NCI-H1436 treated with DMSO at 0.1 percent for 48 hours (cell line): ENCODE results near the gene FAM107B.

Experiments
- DNase-seq: peaks from one replicate; lab custom pipeline; 2025; lab: John Stamatoyannopoulos, UW

Gene FAM107B

GRCh38 chr10:14776546-14776945, 1.8 kb upstream of the FAM107B start:
- DNase-seq = no peak

GRCh38 chr10:14775656-14776055, 959 bp upstream of the FAM107B start:
- no peak for DNase-seq

DNA sequence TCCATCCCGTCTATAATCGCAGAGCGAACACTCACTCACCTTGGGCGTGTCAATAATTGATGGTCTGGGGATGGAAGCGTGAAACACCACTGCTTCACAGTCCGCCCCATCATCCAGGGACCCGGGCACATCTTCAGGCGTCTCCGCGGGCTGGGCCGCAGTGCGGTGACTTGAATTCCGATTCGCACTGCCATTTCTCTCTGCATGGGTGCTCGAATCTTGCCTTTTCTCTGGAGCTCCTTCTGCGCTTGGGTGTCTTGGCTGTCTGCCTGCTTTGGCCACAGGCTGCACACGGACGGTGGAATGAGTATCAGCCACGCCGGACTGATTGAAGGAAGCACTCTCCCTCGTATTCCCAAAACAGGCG, 500 bp downstream of the FAM107B start:
- no peak for DNase-seq

DNA sequence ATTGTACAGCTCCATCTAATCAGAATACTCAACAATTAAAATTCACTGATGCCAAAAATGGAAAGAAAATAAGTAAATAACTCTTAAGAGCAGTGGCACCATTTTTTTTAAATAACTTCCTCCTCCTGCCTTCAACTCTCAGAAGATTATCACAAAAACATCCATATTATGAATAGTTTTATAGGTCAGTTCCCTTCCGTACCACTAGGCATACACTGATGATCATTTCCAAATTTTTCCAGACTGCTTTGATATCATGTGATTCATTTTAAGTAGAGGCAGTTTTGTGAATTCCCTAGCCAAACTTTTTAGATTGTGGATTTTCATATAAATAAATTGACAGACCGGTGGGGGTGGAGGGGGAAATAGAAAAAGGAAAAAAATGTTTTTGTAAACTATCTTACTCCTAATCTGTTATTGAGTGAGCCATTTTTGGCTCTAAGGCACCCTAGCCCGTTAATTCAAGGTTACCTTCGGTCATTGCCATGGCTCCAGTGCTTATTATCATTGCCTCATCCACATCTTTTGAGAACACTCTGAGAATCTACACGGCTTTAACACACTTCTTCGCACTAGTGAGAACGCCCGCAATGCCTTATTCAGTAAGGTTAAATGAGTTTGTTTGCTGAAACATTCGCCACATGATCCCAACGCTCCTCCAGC, 1.0 kb downstream of the FAM107B start:
- DNase-seq = no peak

- DNase-seq = no peak
Measured at GRCh38 chr10:14772399-14772798, 2.3 kb downstream of the FAM107B start.

GRCh38 chr10:14770927-14771326, 3.8 kb downstream of the FAM107B start:
- no peak for DNase-seq

GRCh38 chr10:14761372-14761771, 13.3 kb downstream of the FAM107B start:
- DNase-seq = no peak

DNA sequence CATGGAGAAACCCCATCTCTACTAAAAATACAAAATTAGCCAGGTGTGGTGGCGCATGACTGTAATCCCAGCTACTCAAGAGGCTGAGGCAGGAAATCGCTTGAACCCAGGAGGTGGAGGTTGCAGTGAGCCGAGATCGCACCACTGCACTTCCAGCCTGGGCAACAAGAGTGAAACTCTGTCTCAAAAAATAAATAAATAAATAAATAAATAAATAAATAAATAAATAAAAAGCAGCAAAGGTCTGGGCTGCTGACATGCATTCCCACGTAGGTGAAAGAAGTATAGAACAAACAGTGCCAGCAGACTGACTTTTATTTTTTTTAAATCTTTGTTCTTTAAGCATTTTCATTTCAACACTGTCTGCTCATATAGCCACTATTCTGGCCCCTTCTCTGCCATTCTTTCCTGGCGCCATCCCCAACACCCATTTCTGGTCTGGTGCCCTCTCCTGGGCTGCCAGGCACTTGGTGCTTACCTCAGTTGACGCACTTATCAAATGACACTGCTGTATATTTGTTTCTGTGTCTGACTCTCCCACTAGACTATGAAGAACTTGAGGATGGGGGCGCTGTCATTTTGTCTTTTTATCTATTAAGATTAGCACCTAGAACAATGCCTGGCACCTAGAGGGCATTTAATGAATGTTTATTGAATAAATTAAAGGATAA, 15.6 kb downstream of the FAM107B start:
- no peak for DNase-seq

DNA sequence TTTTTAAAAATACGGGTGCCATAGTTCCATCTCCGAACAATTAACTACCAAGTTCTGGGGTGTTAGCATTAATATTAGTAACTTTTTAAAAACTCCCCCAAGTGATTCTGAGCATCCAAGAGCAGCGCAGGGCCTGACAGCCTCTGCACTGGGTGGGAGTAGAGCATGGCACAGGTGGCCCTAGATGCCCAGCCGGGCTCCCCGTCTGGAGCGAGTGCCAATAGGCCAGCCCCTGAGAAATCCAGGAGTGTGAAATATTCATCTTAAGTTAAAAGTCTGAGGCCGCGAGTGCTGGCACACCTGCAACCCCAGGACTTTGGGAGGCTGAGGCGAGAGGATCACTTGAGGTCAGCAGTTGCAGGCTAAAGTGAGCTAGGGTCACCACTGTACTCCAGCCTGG, 16.2 kb downstream of the FAM107B start:
- no peak for DNase-seq

DNA sequence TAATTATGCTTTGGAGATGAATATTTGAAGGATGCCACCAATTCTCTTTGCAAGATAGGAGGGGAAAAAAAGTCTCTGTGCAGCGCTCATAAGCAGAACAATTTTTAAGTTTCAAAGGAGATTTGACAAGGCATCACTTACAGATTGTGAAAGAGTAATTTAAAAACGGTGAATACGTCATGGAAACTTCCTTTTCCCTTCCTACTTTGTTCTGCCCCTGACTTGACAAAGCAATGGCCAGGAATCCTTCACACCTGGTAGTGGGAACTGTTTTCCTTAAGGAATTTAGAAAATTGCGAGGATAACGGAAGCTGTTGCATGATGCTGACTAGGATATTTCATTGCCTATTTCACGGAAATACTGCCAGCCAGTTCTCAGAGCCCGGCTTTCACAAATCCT, 16.7 kb downstream of the FAM107B start:
- DNase-seq = no peak

- no peak for DNase-seq
Measured at GRCh38 chr10:14757394-14757793, 17.3 kb downstream of the FAM107B start.

GRCh38 chr10:14753441-14753840, 21.3 kb downstream of the FAM107B start:
- DNase-seq = no peak

DNA sequence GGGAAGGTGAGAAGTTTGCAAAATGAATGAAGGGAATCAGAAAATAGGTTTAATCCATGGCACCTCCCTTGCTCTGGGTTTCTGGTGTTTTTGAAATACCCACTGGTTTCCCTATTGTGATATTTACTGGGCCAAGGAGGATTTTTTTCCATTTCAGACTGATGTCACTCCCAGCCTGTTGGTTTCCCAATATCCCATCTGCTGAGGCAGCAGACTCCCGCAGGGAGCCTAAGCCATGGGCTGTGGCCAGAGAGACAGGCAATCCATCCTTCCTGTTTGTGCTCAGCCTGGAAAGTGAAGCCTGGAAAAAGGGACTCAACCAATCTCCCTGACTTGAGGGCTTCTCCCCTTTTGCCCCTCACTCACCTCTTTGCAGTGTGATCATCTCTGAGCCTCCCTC, 22.8 kb downstream of the FAM107B start:
- no peak for DNase-seq

DNA sequence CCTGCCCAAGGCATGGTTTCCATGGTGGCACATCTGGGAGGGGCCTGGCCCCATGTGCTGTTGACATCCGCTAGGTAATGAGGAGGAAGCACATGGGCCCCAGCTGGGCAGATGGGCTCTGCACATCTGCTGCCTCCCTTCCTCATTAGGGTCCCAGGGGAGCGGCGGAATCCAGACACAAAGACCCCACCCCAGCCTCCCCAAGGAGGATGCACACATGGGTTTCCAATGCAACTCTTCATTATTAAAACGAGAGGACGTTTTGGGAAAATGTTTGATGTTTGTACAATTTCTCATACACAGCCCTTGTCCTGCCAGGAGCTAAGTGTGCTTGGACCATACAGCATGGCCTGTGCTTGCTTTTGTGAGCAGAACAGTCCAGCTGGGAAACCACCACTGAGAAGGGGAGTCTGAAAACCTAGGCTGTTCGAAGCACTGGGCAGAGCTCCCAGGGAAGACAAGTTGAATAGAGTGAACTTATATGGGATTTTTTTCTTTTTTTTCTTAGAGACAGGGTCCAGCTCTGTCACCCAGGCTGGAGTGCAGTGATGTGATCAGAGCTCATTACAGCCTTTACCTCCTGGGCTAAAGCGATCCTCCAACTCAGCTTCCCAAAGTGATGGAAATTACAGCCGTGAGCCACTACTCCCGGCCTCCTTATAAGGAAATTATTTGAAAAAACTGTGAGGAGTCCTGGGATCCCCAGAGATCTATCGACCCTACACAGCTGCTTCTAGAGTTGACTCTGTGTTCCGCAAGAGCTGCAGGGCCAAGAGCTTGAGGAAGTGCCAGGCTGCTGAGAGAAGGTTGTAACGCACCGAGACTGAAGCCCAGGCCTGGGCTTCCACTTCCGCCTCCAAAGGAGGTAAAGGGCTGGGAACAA, 23.4 kb downstream of the FAM107B start:
- DNase-seq = no peak

DNA sequence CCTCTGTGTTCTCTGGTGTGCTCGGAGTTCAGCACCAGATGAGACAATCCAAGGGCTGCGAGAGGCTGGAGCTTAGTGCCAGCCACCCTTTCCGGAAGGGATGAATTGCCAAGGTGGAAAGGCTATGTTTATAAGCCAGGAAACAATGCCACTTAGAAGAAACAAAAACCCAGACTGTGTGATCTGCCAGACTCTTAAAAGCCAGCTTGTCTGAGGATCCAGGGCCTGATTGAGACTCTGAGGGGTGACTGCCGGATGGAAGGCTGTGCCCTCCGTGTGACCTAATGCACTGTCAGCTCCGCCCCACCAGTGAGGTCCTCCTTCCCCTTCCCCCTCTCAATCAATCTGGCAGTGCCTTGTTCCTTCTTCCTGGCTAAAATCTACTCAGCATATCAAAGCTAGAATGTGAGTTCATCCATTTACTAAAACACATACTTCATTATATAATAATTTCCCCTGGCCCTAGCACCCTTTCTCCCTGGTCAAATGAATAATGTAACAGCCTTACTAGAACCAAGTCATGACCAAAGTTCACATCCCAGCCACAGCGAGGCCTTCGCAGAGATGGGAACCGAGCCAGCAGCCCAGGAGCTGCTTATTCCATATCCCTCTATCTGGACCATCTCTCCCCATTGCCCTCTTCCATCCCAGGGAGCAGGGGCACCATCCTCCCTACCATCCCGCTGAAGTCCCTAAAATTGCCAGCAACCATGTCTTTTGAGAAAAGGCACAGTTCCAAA, 25.5 kb downstream of the FAM107B start:
- DNase-seq = no peak

DNA sequence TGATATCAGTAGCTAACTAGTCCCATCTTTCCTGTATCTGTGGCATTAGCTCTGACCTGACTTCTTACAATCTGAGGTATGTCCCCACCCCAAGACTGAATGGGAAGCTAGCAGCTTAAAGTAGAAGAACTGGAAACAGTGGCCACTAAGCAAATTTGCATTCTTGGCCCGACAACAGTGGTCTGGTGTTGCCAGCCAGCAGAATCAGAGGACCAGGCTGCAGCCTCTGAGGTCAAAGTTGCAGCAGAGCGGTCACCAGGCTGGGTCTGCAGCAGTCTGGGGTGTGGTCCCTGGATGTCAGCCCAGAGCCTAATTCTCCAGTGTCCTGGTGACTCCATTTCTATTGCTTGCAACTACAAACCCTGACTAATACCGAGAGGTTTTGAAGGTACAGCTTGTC, 26.3 kb downstream of the FAM107B start:
- no peak for DNase-seq

DNA sequence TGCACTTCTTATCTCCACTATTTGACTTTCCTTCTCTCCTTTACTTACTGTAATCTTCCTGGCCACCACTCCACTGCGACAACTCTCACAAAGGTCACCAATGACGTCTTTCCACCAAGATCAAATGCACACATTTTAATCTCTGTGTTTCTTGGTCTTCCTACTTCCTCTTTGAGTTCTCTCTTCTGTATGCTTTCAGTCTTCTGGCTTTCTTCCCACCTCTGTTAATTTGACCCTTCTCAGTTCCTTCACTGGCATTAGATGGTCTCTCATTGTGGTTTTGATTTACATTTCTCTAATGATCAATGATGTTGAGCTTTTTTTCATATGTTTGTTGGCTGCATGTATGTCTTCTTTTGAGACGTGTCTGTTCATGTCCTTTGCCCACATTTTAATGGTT, 31.9 kb downstream of the FAM107B start:
- no peak for DNase-seq

- no peak for DNase-seq
Measured at GRCh38 chr10:14742382-14742781, 32.3 kb downstream of the FAM107B start.

- DNase-seq = no peak
Measured at GRCh38 chr10:14740684-14741247, 33.9 kb downstream of the FAM107B start.

- no peak for DNase-seq
Measured at GRCh38 chr10:14737808-14738545, 36.7 kb downstream of the FAM107B start.

DNA sequence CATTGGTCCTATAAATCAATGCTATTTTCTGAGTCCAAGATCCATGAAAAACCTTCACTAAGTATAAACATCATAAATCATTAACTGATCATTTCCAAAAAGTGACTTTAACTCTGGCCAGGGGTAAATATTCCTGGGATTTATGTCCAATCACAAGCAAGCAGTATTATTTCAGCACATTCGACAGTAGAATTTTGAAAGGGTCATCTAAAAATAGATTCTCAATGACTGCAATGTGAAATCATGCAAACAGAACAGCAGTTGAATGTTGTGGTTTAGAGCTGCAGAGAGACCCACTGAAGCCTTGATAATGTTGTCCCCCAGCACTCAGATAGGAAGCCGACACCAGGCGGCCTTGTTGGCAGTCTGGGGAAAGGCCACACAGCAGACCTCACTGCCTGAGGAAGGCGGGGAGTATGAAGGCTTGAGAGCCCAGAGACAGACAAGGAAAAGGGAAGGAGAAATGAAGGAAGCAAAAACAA, 38.1 kb downstream of the FAM107B start:
- no peak for DNase-seq
